Raji (cell line): Measurements from ENCODE around the gene CDK1.

ENCODE experiments used
- POLR2A ChIP-seq: IDR thresholded peaks from 2 replicates; pipeline ENCODE4 v1.6.1; 2011; ENCODE audit warnings: low read depth, low read length, control low read depth; ENCODE audit not compliant: insufficient read depth

CDK1 gene

DNA sequence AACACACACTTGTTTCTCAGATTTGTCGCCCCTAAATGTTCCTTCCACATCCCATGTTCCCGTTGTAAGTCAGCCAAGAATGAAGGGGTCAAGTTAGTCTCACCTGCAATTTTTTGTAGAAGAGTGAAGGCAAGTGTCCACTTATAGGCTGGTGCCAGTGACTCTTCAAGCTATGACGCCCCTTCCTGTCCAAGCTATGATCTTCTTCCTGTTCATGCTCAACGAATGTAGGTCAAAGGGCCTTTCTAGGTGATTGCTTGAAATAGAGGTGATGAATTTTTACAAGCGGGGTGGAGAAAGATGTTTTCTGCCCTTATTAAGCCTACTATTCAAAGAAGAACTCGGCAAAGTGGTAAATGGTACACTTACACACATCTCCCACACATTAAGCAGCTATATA, 41.0 kb downstream of the CDK1 start:
- no peak for TF ChIP-seq POLR2A

DNA sequence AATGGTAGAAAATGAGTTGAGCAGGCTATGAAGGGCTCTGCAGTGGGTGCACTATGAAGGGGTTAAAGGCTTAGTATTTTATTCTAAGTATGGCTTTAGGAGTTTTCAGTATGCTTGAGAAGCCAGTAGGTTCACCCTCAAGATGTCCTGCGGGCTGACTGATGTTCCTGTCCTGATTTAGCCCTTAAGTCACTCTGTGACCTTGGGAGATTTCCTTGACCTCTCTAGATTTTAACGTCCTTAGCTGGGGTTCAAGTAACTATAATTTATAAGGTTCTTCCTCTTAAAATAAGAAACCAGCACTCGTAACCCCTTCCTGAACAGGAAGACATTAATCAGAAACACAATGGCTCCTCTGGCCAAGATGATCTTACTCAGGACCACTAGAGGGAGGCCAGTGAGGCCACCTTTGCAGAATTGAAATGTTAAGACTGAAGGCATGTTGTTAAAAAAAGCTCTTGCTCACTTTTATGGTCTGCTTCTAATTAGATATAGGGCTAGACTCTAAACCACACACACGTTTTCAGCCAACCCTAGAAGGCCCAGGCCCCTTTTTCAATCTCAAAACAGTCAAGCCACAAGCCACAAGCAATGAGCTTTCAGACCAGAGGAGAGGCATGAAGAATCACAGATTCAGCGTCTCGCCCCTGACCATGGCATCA, 41.9 kb downstream of the CDK1 start:
- no peak for TF ChIP-seq POLR2A

- TF ChIP-seq POLR2A = no peak
These were observed 43.4 kb downstream of the CDK1 start for GRCh38 chr10:60821656-60822055.

GRCh38 chr10:60822809-60823208, 44.5 kb downstream of the CDK1 start:
- no peak for TF ChIP-seq POLR2A

GRCh38 chr10:60823324-60823723, 45.0 kb downstream of the CDK1 start:
- TF ChIP-seq POLR2A = no peak

GRCh38 chr10:60825520-60825919, 47.2 kb downstream of the CDK1 start:
- no peak for TF ChIP-seq POLR2A

GRCh38 chr10:60827791-60828488, 49.7 kb downstream of the CDK1 start:
- TF ChIP-seq POLR2A = no peak

- TF ChIP-seq POLR2A = no peak
These were observed 50.2 kb downstream of the CDK1 start for GRCh38 chr10:60828489-60828852.

DNA sequence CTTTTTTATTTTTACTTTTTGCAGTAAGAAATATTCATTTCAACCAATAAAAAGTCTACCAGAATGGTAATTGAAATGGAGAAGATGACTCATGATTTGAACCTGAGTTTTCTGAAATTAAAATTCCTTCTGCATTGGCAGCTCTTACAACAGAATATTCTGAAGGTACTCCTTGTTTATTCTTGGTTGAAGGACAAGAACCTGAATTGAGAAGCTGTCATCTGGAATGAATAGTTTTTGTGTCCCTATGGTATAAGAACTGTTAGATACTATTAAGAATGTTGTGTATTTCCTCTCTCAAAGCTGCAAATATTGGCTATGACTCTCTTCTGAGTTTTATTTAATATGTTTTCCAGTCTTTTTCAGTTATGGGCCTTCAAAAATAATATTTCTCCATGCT, 56.1 kb downstream of the CDK1 start:
- no peak for TF ChIP-seq POLR2A

DNA sequence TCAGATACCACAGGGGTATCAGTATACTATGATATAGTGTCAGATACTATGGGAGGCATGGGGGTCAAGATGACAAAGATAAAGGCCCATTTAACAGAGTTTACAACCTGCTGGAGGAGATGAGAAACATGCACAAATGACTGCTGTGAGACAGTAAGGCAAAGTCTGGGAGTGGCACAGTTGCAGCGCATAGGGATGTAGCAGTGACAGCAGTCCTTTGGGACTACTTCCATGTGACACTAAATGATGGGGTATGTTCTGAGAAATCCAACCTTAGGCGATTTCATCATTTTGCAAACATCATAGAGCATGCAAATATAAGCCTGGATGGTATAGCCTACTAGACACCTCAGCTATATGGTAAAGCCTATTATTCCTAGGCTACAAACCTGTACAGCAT, 56.8 kb downstream of the CDK1 start:
- TF ChIP-seq POLR2A = no peak

DNA sequence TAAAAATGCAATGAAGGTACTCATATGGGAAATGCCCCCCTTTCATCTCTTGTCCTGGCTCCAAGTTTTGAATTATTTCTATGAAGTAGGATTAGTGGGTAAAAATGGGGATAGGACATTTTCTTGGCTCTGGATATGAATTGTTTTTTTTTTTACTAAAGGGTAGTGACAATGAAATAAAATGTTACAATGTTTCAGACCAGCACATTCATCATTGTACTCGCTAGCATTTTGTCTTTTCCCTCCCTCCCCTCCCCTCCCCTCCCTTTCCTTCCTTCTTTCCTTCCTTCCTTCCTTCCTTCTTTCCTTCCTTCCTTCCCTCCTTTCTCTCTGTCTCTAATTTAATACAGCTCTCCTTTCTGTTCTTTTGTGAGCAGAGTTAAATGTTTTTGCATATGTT, 64.4 kb downstream of the CDK1 start:
- no peak for TF ChIP-seq POLR2A
